ENCODE data around the gene ZNF778. TPM values are rescaled to one million over a fixed set of nuclear protein-coding genes. Genes with fewer than 3 reads are reported as not detected.

Gene ZNF778
- total RNA-seq, 3 donors from 2014 or later, result 10.2 to 14.0 (median 10.8) TPM

DNA sequence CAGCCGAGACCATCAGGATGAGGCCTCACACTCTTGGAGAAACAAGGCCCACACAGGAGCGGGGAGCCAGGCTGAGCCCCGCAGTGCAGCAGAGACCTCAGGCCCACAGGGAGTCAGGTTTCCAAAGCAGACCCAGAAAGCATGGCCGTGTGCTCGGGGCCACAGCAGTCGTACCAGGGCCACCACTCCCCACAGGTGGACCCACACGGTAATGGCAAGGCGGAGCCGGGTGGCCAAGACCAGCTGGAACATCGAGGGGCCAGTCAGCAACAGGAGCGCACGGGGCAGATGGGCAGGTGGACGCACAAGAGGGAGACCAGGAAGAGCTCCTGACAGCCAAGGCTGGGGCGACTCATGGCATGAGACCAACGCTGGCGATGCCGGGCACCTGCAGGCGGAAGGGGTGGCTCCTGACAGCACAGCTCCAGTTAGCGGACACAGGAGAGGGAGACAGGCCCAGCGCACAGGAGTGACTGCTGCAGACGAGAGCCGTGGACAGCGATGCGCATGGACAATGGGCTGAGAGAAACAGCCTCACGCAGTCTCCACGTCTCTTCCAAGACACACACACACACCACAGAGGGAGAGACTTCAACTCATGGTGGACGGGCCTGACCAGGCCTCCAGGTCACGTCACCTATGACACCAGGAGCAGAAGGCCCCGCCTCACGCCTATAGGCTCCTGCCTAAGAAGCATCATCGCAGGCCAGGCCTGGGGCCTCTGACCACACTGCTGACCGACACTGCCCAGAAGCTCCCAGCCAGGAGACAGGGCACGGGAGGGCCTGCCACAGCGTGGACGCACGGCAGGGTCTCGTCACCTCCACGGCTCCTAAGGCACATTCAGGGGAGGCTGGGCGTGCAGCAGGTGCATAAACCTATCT, 58.6 kb downstream of the ZNF778 start:
- ATAC-seq (no peak), DNase-seq (no peak)
- Mint-ChIP-seq H3K36me3 (ENCODE audit: insufficient read depth) (peaks cover 32% of the 10 kb centered on the region), H3K4me3 (no peak overlapping the region), H3K9me3 (no peaks in the 10 kb centered on the region), H3K4me1 (ENCODE audit: low read depth) (no peaks in the 10 kb centered on the region), H3K27me3 (ENCODE audit: low read depth) (no peaks in the 10 kb centered on the region)

DNA sequence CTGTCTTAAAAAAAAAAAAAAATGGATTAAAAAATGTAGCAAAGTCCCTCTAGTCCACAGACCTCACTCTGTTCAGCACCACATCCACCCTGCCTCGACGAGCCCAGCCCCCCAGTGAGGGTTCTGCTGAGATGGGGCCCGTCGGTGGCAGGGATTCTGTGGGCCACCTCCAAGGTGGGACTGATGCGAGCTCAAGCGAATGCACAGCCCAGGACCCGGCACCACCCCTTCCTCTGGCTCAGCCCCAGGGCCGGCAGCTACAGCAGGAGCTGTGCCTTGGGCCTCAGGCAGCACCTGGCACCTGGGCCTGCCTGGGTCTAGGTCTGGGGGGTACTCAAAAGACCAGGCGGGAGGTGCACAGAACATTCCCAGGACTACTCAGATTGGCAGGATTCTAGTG, 59.5 kb downstream of the ZNF778 start:
- ATAC-seq (no peak), DNase-seq (no peak)
- H3K4me3 Mint-ChIP-seq, result no peak overlapping the region
- H3K9me3 Mint-ChIP-seq, result no peaks in the 10 kb centered on the region
- H3K27me3 Mint-ChIP-seq (ENCODE audit: low read depth), result no peaks in the 10 kb centered on the region
- peaks cover 27% of the 10 kb centered on the region for H3K36me3 Mint-ChIP-seq (ENCODE audit: insufficient read depth)
- no peaks in the 10 kb centered on the region for H3K4me1 Mint-ChIP-seq (ENCODE audit: low read depth)

DNA sequence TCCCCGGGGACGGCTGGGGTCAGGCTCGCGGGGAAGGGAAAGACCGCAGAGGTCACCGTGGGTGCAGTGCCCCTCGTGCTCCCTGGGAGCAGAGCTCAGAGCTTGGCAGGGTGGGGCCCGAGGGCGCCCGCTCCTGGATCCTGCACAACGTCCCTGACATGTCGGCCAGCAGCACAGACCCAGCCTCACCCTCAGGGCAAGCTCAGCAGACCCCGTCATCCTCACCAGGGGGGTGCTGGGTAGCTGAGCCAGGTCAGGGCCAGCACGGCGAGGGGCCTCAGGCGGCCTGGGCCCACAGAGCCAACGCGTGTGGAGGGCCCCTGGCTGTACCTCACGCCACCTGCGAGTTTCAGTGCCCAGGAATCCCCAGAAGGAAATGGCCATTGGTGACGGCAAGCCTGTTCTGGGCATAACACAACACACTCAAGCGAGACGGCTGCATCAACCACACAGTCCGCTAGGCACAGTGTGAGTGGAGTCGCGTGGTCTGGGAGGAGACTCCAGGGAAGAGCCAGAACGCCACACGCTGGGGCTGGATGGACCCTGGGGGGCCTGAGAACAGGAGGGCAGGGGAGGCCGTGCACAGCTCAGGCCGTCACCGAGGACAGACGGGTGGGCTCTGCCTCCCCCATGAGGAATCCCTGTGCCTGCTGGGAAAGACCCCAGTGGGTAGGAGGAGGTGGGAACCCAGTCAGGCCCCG, 60.3 kb downstream of the ZNF778 start:
- no peak for DNase-seq
- Mint-ChIP-seq H3K4me3 (no peak overlapping the region), H3K9me3 (no peaks in the 10 kb centered on the region), H3K4me1 (ENCODE audit: low read depth) (no peaks in the 10 kb centered on the region), H3K27me3 (ENCODE audit: low read depth) (no peaks in the 10 kb centered on the region), H3K36me3 (ENCODE audit: insufficient read depth) (peaks cover 27% of the 10 kb centered on the region)
- no peak for ATAC-seq

DNA sequence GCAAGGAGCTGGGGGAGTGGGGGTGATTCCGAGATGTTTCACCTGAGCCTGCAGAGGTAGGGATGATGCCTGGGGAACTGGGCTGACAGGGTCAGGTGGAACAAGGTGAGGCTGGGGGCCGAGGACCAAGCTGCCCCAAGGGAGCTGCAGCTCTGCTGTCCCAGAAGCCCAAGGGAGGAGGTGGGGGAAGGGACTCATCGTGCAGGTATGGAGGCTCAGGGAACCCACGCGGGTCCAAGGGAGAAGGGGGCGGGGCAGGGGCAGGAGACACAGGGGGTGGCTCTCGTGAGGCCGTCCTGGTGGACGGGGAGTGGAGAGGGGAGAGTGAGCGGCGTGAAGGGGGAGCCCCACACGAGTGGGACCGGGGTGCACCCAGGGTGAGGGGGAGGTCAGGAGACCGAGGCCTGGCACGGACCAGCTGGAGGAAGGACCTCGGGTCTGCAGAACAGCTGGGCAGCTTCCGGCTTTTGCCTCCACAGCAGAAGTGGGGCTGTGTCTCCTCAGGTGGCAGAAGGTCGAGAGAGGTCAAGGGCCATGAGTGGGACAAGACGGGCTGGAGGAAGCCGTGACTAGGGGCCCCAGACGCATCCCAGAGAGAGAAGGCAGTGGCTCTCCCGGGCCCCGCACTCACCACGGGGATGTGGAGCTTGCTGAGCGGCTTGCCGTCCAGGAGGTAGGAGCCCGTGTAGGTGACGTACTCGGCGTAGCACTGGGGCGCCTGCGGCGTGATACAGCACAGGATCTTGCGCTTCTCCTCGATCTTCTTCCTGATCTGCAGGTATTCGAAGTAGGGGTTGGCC, 61.1 kb downstream of the ZNF778 start:
- Mint-ChIP-seq H3K4me3 (no peak overlapping the region), H3K27me3 (ENCODE audit: low read depth) (no peaks in the 10 kb centered on the region), H3K36me3 (ENCODE audit: insufficient read depth) (peaks cover 21% of the 10 kb centered on the region), H3K9me3 (no peaks in the 10 kb centered on the region), H3K4me1 (ENCODE audit: low read depth) (no peaks in the 10 kb centered on the region)
- DNase-seq (no peak), ATAC-seq (no peak)

DNA sequence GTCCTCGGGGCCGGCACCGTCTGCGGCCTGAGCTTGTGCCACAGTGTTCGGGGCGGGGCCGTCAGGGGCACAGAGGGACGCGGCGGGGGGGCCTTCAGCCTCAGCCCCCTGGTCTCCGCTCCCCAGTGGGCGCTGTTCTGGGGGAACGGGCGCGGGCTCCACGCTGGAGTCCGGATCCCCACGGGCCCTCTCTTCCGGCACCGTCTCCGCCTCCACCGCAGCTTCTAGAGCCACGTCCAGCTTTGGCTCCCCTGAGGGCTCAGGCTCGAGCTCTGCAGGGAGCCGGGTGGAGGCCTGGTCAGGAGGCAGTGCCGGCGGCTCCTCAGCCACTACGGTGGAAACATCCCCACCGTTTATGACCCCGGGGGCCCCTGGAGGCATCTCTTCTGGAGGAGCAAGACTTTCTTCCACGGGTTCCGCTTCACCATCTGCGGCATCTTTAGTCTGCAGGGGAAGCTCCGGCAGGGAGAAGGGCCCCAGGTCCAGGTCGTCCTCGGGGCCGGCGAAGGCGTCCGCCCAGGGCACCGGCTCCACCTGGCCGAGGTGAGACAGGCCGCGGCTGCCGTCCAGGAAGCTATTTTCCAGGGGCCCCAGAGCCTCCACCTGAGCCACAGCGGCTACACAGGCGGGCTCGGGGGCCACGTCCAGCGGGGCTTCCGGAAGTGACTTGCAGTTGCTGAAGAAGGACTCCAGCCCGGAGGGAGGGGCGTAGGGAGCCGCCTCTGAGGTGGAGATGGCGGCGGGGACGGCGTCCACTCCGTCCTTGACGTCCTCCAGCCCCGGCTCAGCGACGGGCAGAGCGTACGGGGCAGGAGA, 62.4 kb downstream of the ZNF778 start:
- no peaks in the 10 kb centered on the region for H3K4me1 Mint-ChIP-seq (ENCODE audit: low read depth)
- DNase-seq (no peak), ATAC-seq (no peak)
- H3K9me3 Mint-ChIP-seq, result no peaks in the 10 kb centered on the region
- H3K4me3 Mint-ChIP-seq, result no peak overlapping the region
- peaks cover 17% of the 10 kb centered on the region for H3K36me3 Mint-ChIP-seq (ENCODE audit: insufficient read depth)
- H3K27me3 Mint-ChIP-seq (ENCODE audit: low read depth), result no peaks in the 10 kb centered on the region

DNA sequence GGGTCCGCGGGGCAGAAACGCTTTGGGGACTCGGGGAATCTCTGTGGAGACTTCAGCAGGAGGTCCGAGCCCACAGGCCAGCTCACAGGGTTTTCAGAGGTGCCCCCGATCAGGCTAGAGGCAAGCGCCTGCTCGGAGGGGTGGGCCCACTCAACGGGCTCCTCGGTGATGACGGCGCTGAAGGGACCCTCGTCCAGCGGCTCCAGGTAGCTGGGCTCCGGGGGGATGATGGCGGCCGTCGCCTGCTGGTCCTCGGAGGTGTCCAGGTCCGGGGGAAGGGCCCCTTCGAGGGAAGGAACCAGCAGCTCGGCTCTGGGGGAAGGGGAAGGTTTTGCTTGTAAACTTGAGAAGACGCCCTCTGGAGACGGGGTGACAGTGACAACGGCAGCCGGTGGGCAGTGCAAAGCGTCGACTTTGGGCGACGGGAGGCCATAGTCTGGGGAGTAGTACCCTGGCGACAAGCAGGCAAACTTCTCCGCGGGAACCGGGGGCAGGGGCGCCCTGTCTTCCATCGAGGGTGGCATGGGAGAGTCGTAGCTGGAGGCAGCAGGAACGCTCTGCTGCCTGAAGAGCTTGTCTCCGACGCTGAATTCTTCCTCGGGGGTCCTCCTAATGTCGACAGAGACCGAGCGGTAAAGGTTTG, 63.2 kb downstream of the ZNF778 start:
- no peak for DNase-seq
- Mint-ChIP-seq H3K4me3 (no peak overlapping the region), H3K9me3 (no peaks in the 10 kb centered on the region), H3K27me3 (ENCODE audit: low read depth) (no peaks in the 10 kb centered on the region), H3K4me1 (ENCODE audit: low read depth) (no peaks in the 10 kb centered on the region), H3K36me3 (ENCODE audit: insufficient read depth) (peaks cover 17% of the 10 kb centered on the region)
- no peak for ATAC-seq

DNA sequence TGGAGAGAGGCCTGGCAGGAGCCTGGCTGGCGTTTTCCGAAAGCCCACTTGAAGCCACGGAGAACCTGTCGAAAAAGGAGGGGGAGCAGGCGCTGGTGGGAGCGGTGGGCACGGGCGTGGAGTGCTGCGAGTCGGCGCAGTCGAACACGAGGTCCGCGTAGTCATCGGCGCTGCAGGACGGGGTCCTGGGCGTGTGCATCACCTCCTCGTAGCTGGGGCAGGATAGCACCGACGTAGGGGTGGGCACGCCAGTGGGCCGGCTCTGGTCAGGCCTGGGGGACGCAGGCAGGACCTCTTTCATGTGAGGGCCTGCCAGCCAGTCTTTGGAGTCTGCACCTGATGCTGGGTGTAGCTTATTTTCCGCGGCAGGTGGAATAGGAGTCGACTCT, 63.7 kb downstream of the ZNF778 start:
- no peaks in the 10 kb centered on the region for H3K27me3 Mint-ChIP-seq (ENCODE audit: low read depth)
- DNase-seq, result no peak

DNA sequence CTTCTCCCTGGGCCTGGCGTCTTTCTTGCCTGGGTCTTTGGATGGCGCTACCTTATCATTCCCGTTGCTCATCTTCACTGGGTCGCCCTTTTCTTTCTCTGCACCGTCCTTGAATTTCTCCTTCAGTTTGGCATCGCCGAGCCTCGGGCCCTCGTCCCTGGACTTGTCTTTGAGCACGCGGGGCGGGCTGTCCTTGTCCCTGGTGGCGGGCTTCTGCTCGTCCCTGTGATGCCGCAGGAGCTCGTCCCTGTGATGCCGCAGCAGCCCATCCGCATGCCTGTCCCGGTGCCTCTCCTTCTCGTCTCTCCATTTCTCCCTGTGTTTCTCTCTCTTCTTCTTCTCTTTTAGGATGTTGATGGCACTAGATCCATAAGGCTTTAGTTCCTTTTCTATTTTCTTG, 64.3 kb downstream of the ZNF778 start:
- no peaks in the 10 kb centered on the region for H3K9me3 Mint-ChIP-seq
- peaks cover 13% of the 10 kb centered on the region for H3K36me3 Mint-ChIP-seq (ENCODE audit: insufficient read depth)
- DNase-seq (no peak), ATAC-seq (no peak)
- no peak overlapping the region for H3K4me3 Mint-ChIP-seq
- H3K27me3 Mint-ChIP-seq (ENCODE audit: low read depth), result no peaks in the 10 kb centered on the region
- H3K4me1 Mint-ChIP-seq (ENCODE audit: low read depth), result no peaks in the 10 kb centered on the region

More for the DNA sequence above, 63.7 kb downstream of the ZNF778 start:
- Mint-ChIP-seq H3K4me3 (no peak overlapping the region), H3K4me1 (ENCODE audit: low read depth) (no peaks in the 10 kb centered on the region), H3K9me3 (no peaks in the 10 kb centered on the region), H3K36me3 (ENCODE audit: insufficient read depth) (peaks cover 13% of the 10 kb centered on the region)
- ATAC-seq, result no peak

DNA sequence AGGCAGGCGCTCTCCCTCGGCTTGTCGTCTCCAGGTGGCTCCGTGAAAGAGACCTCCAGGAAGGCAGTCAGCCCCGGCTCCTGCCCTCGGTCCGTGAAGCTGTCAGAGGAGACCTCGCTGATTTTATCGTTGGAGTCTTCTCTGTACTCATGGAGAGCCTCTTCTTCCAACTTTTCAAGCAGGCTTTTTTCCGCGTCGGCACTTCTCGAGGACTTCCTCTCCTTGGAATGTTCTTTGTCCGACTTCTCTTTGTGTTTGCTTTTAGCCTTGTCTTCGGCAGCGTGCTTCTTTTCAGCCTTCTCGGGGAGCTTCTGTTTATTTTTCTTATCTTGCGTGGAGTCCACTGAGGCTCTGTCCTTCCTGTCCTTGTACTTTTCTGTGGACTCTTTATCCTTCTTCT, 65.0 kb downstream of the ZNF778 start:
- Mint-ChIP-seq H3K9me3 (no peaks in the 10 kb centered on the region), H3K36me3 (ENCODE audit: insufficient read depth) (peaks cover 11% of the 10 kb centered on the region), H3K27me3 (ENCODE audit: low read depth) (no peaks in the 10 kb centered on the region), H3K4me1 (ENCODE audit: low read depth) (no peaks in the 10 kb centered on the region), H3K4me3 (no peak overlapping the region)
- DNase-seq, result no peak
- ATAC-seq, result no peak

DNA sequence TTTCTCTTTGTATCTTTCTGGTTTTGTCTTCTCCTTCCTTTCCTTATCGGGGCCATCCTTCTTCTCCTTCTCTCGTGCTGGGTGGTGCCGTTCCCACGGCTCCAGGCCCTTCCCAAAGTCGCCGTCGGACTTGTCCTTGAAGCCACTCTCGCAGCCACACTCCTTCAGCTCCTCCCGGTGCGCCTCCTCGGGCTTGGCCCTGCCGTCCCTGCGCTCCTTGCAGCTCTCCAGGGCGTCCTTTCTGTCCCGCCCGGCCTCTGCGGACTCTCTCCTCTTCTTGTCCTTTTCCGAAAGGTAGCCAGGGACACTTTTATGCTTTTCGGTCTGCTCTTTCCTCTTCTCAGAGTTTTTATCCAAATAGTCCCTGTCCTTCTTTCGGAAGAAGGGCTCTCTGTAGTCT, 65.9 kb downstream of the ZNF778 start:
- no peaks in the 10 kb centered on the region for H3K9me3 Mint-ChIP-seq
- H3K4me3 Mint-ChIP-seq, result no peak overlapping the region
- peaks cover 16% of the 10 kb centered on the region for H3K36me3 Mint-ChIP-seq (ENCODE audit: insufficient read depth)
- H3K27me3 Mint-ChIP-seq (ENCODE audit: low read depth), result no peaks in the 10 kb centered on the region
- H3K4me1 Mint-ChIP-seq (ENCODE audit: low read depth), result no peaks in the 10 kb centered on the region
- no peak for ATAC-seq
- no peak for DNase-seq

DNA sequence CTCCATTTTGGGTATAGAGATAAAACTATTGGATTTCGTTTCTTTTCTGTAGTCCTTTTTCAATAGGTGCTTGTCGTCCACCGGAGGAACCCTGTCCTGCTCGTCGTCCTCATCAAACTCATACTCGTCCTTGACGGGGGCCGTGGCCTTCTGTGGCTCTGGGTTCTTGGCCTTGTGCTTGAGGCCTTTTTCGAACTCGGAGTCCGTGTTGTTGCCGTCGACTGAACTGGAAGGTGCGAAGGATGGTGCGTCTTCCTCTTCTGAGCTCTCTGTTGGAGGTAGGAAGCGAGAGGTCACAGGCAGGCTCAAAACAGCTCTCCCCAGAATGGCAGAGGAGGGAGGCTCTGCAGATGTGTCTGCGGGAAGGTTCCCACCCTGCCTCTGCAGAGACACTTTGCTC, 67.9 kb downstream of the ZNF778 start:
- Mint-ChIP-seq H3K4me3 (no peak overlapping the region), H3K36me3 (ENCODE audit: insufficient read depth) (peaks cover 13% of the 10 kb centered on the region), H3K9me3 (no peaks in the 10 kb centered on the region), H3K4me1 (ENCODE audit: low read depth) (peaks cover 2% of the 10 kb centered on the region), H3K27me3 (ENCODE audit: low read depth) (no peaks in the 10 kb centered on the region)
- ATAC-seq, result no peak
- DNase-seq, result no peak

DNA sequence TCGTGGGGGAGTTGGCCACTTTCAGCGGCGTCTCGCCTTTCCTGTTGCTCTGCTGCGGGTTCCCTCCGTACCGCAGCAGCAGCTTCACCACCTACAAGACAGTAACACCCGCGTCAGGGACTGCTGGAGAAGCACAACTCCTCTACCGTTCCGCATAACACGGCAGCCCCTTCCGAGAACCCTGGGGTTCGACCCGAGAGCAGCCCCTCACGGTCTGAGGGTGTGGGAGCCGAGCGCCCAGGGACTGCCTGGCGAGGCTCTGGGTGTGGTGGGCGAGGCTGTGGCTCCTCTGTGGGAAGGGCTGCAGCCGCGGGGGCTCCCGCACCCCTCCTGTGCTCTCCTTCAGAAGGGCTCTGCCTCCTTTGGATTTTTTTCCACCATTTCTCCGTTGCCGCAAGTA, 68.6 kb downstream of the ZNF778 start:
- peaks cover 2% of the 10 kb centered on the region for H3K4me1 Mint-ChIP-seq (ENCODE audit: low read depth)
- no peak overlapping the region for H3K4me3 Mint-ChIP-seq
- ATAC-seq (no peak), DNase-seq (no peak)
- H3K27me3 Mint-ChIP-seq (ENCODE audit: low read depth), result no peaks in the 10 kb centered on the region
- no peaks in the 10 kb centered on the region for H3K9me3 Mint-ChIP-seq
- peaks cover 10% of the 10 kb centered on the region for H3K36me3 Mint-ChIP-seq (ENCODE audit: insufficient read depth)

All from activated T-cell treated with anti-CD3 and anti-CD28 coated beads, Interleukin-2, amount 50 U/mL, for 4 hours (primary cell).